ENCODE measurements around the gene PDIK1L. TPM values are rescaled to one million over a fixed set of nuclear protein-coding genes. Genes with fewer than 3 reads are reported as not detected.

The PDIK1L gene
- total and polyA plus RNA-seq, 4 donors: 3.2 to 9.2 (median 4.8) TPM

- Histone ChIP-seq H3K36me3 (ENCODE audit: control insufficient read depth in 4 of 4, insufficient read depth in 3 of 4, low read depth in 1 of 4, low read length in 3 of 4) (no peaks in the 10 kb centered on the region), H3K27ac (ENCODE audit: low read depth in 1 of 2, low read length in 2 of 2) (no peak overlapping the region), H3K9ac (ENCODE audit: low read depth in 1 of 2, low read length in 2 of 2) (no peak overlapping the region), H3K9me3 (ENCODE audit: control insufficient read depth in 4 of 4, low read length in 3 of 4) (no peaks in the 10 kb centered on the region), H3K27me3 (ENCODE audit: control insufficient read depth in 4 of 4, insufficient read depth in 4 of 4, low read length in 3 of 4) (no peaks in the 10 kb centered on the region), H3K4me1 (ENCODE audit: control insufficient read depth in 4 of 4, insufficient read depth in 4 of 4, low read length in 3 of 4) (peaks cover 2 to 19% (median 17%) of the 10 kb centered on the region in 4 donors), H3K4me3 (ENCODE audit: low read depth in 1 of 3, low read length in 3 of 3) (no peak overlapping the region)
- no peak for DNase-seq (ENCODE audit: low spot score)
- 60% methylated on average over 13 of the region's 13 CpGs for WGBS
- no peak for TF ChIP-seq EGR1 (IDR thresholded peaks at IDR 0.05; ENCODE audit: low read depth in 2 of 2)
- no peak for TF ChIP-seq YY1 (IDR thresholded peaks at IDR 0.05)
- TF ChIP-seq REST (IDR thresholded peaks at IDR 0.05): no peak
- no peak for TF ChIP-seq CTCF (IDR thresholded peaks at IDR 0.05; ENCODE audit: low read depth, low read length, missing input control)
- TF ChIP-seq JUND (IDR thresholded peaks at IDR 0.05): no peak
- no peak for TF ChIP-seq TAF1 (conservative IDR thresholded peaks at IDR 0.05)
- TF ChIP-seq HNF4G (IDR thresholded peaks at IDR 0.05): no peak
- no peak for TF ChIP-seq ZBTB33 (IDR thresholded peaks at IDR 0.05)
- TF ChIP-seq FOXA1 (IDR thresholded peaks at IDR 0.05): no peak
- no peak for TF ChIP-seq SP1 (IDR thresholded peaks at IDR 0.05)
- no peak for TF ChIP-seq GABPA (IDR thresholded peaks at IDR 0.05 in 1 of 2, conservative IDR thresholded peaks at IDR 0.05 in 1 of 2)
- TF ChIP-seq ATF3 (IDR thresholded peaks at IDR 0.05): no peak
- TF ChIP-seq, protein P1, sequence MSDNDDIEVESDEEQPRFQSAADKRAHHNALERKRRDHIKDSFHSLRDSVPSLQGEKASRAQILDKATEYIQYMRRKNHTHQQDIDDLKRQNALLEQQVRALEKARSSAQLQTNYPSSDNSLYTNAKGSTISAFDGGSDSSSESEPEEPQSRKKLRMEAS (IDR thresholded peaks at IDR 0.05): no peak
- no peak for TF ChIP-seq FOXA2 (IDR thresholded peaks at IDR 0.05)
- no peak for TF ChIP-seq RXRA (IDR thresholded peaks at IDR 0.05)
- TF ChIP-seq NR2F2 (IDR thresholded peaks at IDR 0.05): no peak
- no peak for TF ChIP-seq RAD21 (IDR thresholded peaks at IDR 0.05)
- no peak for TF ChIP-seq HNF4A (conservative IDR thresholded peaks at IDR 0.05)
Observed at GRCh38 chr1:26127235-26128163, 15.9 kb downstream of the PDIK1L start.

Data from liver (tissue), 9 donors.